ENCODE measurements around the gene RMDN2. TPM values are rescaled to one million over a fixed set of nuclear protein-coding genes. Genes with fewer than 3 reads are reported as not detected.
"Not testable (repeated sequence)": the region's sequence is repeated elsewhere in the genome, so short reads cannot be mapped to it uniquely, and the experiment has no call there.

The RMDN2 gene
- polyA plus RNA-seq, 3 donors = 7.0 to 14.3 (median 10.7) TPM

DNA sequence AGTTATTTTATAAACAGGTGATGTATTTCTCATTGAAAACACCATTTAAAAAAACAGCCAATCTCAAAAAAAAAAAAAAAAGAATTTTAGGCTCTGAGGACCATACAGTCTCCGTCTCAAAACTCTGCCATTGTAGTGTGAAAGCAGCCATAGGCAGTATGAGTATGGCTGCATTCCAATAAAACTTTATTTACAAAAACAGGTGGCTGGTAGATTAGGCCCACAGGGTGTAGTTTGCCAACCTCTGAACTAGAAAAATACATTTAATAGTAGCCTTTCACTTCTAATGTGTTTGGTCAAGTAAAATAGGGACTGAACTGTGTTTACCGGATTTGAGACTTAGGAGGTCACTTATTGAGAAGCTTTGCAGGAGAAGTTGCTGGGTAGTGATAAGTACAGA lies 19.2 kb downstream of the RMDN2 start:
- TF ChIP-seq, protein P1, sequence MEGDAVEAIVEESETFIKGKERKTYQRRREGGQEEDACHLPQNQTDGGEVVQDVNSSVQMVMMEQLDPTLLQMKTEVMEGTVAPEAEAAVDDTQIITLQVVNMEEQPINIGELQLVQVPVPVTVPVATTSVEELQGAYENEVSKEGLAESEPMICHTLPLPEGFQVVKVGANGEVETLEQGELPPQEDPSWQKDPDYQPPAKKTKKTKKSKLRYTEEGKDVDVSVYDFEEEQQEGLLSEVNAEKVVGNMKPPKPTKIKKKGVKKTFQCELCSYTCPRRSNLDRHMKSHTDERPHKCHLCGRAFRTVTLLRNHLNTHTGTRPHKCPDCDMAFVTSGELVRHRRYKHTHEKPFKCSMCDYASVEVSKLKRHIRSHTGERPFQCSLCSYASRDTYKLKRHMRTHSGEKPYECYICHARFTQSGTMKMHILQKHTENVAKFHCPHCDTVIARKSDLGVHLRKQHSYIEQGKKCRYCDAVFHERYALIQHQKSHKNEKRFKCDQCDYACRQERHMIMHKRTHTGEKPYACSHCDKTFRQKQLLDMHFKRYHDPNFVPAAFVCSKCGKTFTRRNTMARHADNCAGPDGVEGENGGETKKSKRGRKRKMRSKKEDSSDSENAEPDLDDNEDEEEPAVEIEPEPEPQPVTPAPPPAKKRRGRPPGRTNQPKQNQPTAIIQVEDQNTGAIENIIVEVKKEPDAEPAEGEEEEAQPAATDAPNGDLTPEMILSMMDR (IDR thresholded peaks at IDR 0.05) = no peak
- intact Hi-C loops (cut with micrococcal nuclease) = no loop called here
- Histone ChIP-seq H3K9ac (ENCODE audit: insufficient read depth, low read length, poor library complexity, severe bottlenecking) (no peak overlapping the region), H4K20me1 (ENCODE audit: insufficient read depth, low read length) (no peaks in the 10 kb centered on the region), H3K27me3 (ENCODE audit: control insufficient read depth in 2 of 2, insufficient read depth in 2 of 2, low read length in 2 of 2) (no peaks in the 10 kb centered on the region), H3K79me2 (ENCODE audit: insufficient read depth, low read length) (no peaks in the 10 kb centered on the region), H3K4me1 (ENCODE audit: control insufficient read depth in 1 of 2, insufficient read depth in 2 of 2, low read length in 2 of 2) (no peaks in the 10 kb centered on the region), H3K36me3 (replicated peaks in 1 of 2; ENCODE audit: control insufficient read depth in 1 of 2, insufficient read depth in 2 of 2, low read length in 2 of 2) (no peaks in the 10 kb centered on the region), H3K4me2 (replicated peaks; ENCODE audit: extremely low read depth, low read length, poor library complexity, severe bottlenecking) (no peak overlapping the region), H3K9me3 (replicated peaks in 1 of 2; ENCODE audit: control insufficient read depth in 1 of 2, insufficient read depth in 1 of 2, low read length in 2 of 2) (peaks cover 9 to 11% of the 10 kb centered on the region in 2 donors), H3K4me3 (replicated peaks in 1 of 3; ENCODE audit: low read depth in 2 of 3, low read length in 3 of 3) (no peak overlapping the region), H2AFZ (ENCODE audit: insufficient read depth, low read depth, low read length, poor library complexity, severe bottlenecking) (no peak overlapping the region), H3K27ac (ENCODE audit: low read depth in 1 of 2, low read length in 2 of 2) (no peak overlapping the region)
- H3K27me3 Mint-ChIP-seq (ENCODE audit: low read depth in 3 of 3) = peaks cover 0 to 2% (median 0%) of the 10 kb centered on the region in 3 donors
- no peak overlapping the region for H3K4me3 Mint-ChIP-seq
- no peak for DNase-seq
- peaks cover 4% of the 10 kb centered on the region for H3K4me1 Mint-ChIP-seq
- WGBS (ENCODE audit: insufficient coverage) = 100% methylated on average over 1 of the region's 2 CpGs
- H3K9me3 Mint-ChIP-seq = peaks cover 9 to 21% (median 15%) of the 10 kb centered on the region in 7 donors
- H3K36me3 Mint-ChIP-seq = peaks cover 10 to 12% of the 10 kb centered on the region in 2 donors
- no peak overlapping the region for H3K27ac Mint-ChIP-seq

DNA sequence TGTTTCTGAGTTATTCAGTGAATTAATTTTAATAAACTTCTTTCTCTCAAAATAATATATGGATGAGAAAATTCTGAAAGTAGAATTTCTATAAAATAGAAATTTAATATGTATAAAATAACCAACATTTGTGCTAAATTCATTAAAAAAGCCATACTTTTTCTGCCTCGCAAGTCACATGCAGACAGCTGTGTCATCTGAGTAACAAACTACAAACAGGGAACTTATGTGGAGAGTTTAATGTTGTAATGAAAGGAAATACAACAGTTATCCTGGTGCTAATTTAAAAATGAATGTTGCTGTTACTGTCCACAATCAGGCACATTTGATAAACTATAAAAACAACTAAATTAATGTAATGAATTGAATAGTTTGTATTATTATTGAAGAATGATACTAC lies 22.2 kb downstream of the RMDN2 start:
- Mint-ChIP-seq H3K27ac (no peak overlapping the region), H3K4me3 (no peak overlapping the region), H3K9me3 (no peaks in the 10 kb centered on the region), H3K36me3 (peaks cover 19 to 26% of the 10 kb centered on the region in 2 donors), H3K4me1 (peaks cover 2% of the 10 kb centered on the region), H3K27me3 (ENCODE audit: low read depth in 3 of 3) (peaks cover 0 to 2% (median 0%) of the 10 kb centered on the region in 3 donors)
- intact Hi-C loops (cut with micrococcal nuclease) = no loop called here
- DNase-seq = no peak
- H4K20me1 ChIP-seq (ENCODE audit: insufficient read depth, low read length) = no peaks in the 10 kb centered on the region
- TF ChIP-seq, protein P1 (IDR thresholded peaks at IDR 0.05) = no peak
- H3K9ac ChIP-seq (ENCODE audit: insufficient read depth, low read length, poor library complexity, severe bottlenecking) = no peak overlapping the region
- no peak overlapping the region for H2AFZ ChIP-seq (ENCODE audit: insufficient read depth, low read depth, low read length, poor library complexity, severe bottlenecking)
- H3K4me3 ChIP-seq (replicated peaks in 1 of 3; ENCODE audit: low read depth in 2 of 3, low read length in 3 of 3) = no peak overlapping the region
- no CpG with 5 or more reads among the region's 1 CpG for WGBS (ENCODE audit: insufficient coverage)
- peaks cover 0 to 24% of the 10 kb centered on the region in 2 donors for H3K36me3 ChIP-seq (replicated peaks in 1 of 2; ENCODE audit: control insufficient read depth in 1 of 2, insufficient read depth in 2 of 2, low read length in 2 of 2)
- H3K4me2 ChIP-seq (replicated peaks; ENCODE audit: extremely low read depth, low read length, poor library complexity, severe bottlenecking) = no peak overlapping the region
- no peak overlapping the region for H3K27ac ChIP-seq (ENCODE audit: low read depth in 1 of 2, low read length in 2 of 2)
- no peaks in the 10 kb centered on the region for H3K4me1 ChIP-seq (ENCODE audit: control insufficient read depth in 1 of 2, insufficient read depth in 2 of 2, low read length in 2 of 2)
- no peaks in the 10 kb centered on the region for H3K9me3 ChIP-seq (replicated peaks in 1 of 2; ENCODE audit: control insufficient read depth in 1 of 2, insufficient read depth in 1 of 2, low read length in 2 of 2)
- no peaks in the 10 kb centered on the region for H3K79me2 ChIP-seq (ENCODE audit: insufficient read depth, low read length)
- H3K27me3 ChIP-seq (ENCODE audit: control insufficient read depth in 2 of 2, insufficient read depth in 2 of 2, low read length in 2 of 2) = no peaks in the 10 kb centered on the region

DNA sequence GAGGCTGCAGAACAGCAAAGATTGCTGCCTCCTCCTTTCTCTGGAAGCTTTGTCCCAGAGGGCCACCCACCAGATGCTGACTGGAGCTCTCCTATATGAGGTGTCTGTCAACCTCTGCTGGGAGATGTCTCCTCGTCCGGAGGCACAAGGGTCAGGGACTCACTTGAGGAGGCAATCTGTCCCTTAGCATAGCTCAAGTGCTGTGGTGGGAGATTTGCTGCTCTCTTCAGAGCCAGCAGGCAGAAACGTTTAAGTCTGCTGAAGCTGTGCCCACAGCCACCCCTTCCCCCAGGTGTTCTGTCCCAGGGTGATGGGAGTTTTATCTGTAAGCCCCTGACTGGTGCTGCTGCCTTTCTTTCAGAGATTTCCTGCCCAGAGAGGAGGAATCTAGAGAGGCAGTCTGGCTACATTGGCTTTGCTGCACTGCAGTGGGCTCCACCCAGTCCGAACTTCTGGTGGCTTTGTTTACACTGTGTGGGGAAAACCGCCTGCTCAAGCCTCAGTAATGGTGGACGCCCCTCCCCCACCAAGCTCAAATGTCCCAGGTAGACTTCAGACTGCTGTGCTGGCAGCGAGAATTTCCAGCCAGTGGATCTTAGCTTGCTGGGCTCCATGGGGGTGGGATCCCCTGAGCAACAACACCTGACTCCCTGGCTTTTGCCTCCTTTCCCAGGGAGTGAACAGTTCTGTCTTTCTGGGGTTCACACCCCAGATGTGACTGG lies 37.1 kb downstream of the RMDN2 start:
- not testable (repeated sequence) for H3K4me2 ChIP-seq (replicated peaks; ENCODE audit: extremely low read depth, low read length, poor library complexity, severe bottlenecking); H3K4me1 Mint-ChIP-seq

More for the DNA sequence above, 37.1 kb downstream of the RMDN2 start:
- H3K9me3 ChIP-seq (replicated peaks in 1 of 2; ENCODE audit: control insufficient read depth in 1 of 2, insufficient read depth in 1 of 2, low read length in 2 of 2); H2AFZ ChIP-seq (ENCODE audit: insufficient read depth, low read depth, low read length, poor library complexity, severe bottlenecking); H3K79me2 ChIP-seq (ENCODE audit: insufficient read depth, low read length); H3K9ac ChIP-seq (ENCODE audit: insufficient read depth, low read length, poor library complexity, severe bottlenecking); H3K4me3 ChIP-seq (replicated peaks in 1 of 3; ENCODE audit: low read depth in 2 of 3, low read length in 3 of 3); DNase-seq; H3K4me3 Mint-ChIP-seq; H3K27me3 ChIP-seq (ENCODE audit: control insufficient read depth in 2 of 2, insufficient read depth in 2 of 2, low read length in 2 of 2); intact Hi-C loops (cut with micrococcal nuclease); H3K36me3 ChIP-seq (replicated peaks in 1 of 2; ENCODE audit: control insufficient read depth in 1 of 2, insufficient read depth in 2 of 2, low read length in 2 of 2); H3K27me3 Mint-ChIP-seq (ENCODE audit: low read depth in 3 of 3); H3K4me1 ChIP-seq (ENCODE audit: control insufficient read depth in 1 of 2, insufficient read depth in 2 of 2, low read length in 2 of 2); H4K20me1 ChIP-seq (ENCODE audit: insufficient read depth, low read length); H3K27ac ChIP-seq (ENCODE audit: low read depth in 1 of 2, low read length in 2 of 2): not testable (repeated sequence)
- 100% methylated on average over 2 of the region's 7 CpGs for WGBS (ENCODE audit: insufficient coverage)
- peaks cover 9 to 16% of the 10 kb centered on the region in 2 donors for H3K36me3 Mint-ChIP-seq
- peak overlapping the region in 1 of 7 donors; percentile 21 for H3K27ac Mint-ChIP-seq
- H3K9me3 Mint-ChIP-seq = peaks cover 27 to 51% (median 39%) of the 10 kb centered on the region in 7 donors

Data from CD14-positive monocyte (primary cell).